Measurements from ENCODE around the gene PSTK. TPM values are rescaled to one million over a fixed set of nuclear protein-coding genes. Genes with fewer than 3 reads are reported as not detected.

The PSTK gene
- total RNA-seq, 1 donor from 2014 or later, result 18.1 TPM

- no peaks in the 10 kb centered on the region for H3K36me3 ChIP-seq
Measured at GRCh38 chr10:123026302-123026701, 46.1 kb downstream of the PSTK start.

GRCh38 chr10:123027861-123028260, 47.7 kb downstream of the PSTK start:
- H3K27me3 Mint-ChIP-seq (ENCODE audit: insufficient read depth, low read depth), result no peaks in the 10 kb centered on the region

More at GRCh38 chr10:123026302-123026701, 46.1 kb downstream of the PSTK start:
- no peak overlapping the region for H3K4me3 ChIP-seq
- no peak for TF ChIP-seq EZH2 (IDR thresholded peaks at IDR 0.05)
- no peak for TF ChIP-seq EZH2phosphoT487 (IDR thresholded peaks at IDR 0.05)
- no peak for TF ChIP-seq CTCF (IDR thresholded peaks at IDR 0.05)
- H2AFZ ChIP-seq (replicated peaks), result no peak overlapping the region
- no peak for DNase-seq (ENCODE audit: low spot score)
- H3K79me2 ChIP-seq (ENCODE audit: low read depth), result no peaks in the 10 kb centered on the region
- peaks cover 20% of the 10 kb centered on the region for H3K4me1 Mint-ChIP-seq
- no peaks in the 10 kb centered on the region for H3F3A ChIP-seq (ENCODE audit: low read depth)
- no peak overlapping the region for H3K27ac ChIP-seq
- H4K20me1 ChIP-seq (ENCODE audit: low read depth), result no peaks in the 10 kb centered on the region
- no peaks in the 10 kb centered on the region for H3K36me3 Mint-ChIP-seq
- H3K9me3 ChIP-seq (ENCODE audit: low read depth), result no peaks in the 10 kb centered on the region
- H3K9ac ChIP-seq, result no peak overlapping the region
- no peaks in the 10 kb centered on the region for H3K27me3 ChIP-seq
- H3K27me3 Mint-ChIP-seq (ENCODE audit: insufficient read depth, low read depth), result no peaks in the 10 kb centered on the region
- H3K4me3 Mint-ChIP-seq, result no peak overlapping the region
- H3K9me3 Mint-ChIP-seq, result no peaks in the 10 kb centered on the region
- no peak overlapping the region for H3K4me2 ChIP-seq
- H3K27ac Mint-ChIP-seq, result no peak overlapping the region
- H3K4me1 ChIP-seq, result peaks cover 26% of the 10 kb centered on the region

GRCh38 chr10:123031124-123031523, 50.9 kb downstream of the PSTK start:
- H3K9ac ChIP-seq, result no peak overlapping the region
- no peak overlapping the region for H3K4me2 ChIP-seq
- DNase-seq (ENCODE audit: low spot score), result no peak
- H3K9me3 Mint-ChIP-seq, result no peaks in the 10 kb centered on the region
- H3K4me1 Mint-ChIP-seq, result no peaks in the 10 kb centered on the region
- no peak overlapping the region for H3K4me3 Mint-ChIP-seq
- H2AFZ ChIP-seq (replicated peaks), result no peak overlapping the region
- no peak overlapping the region for H3K27ac ChIP-seq
- no peaks in the 10 kb centered on the region for H4K20me1 ChIP-seq (ENCODE audit: low read depth)
- H3K79me2 ChIP-seq (ENCODE audit: low read depth), result no peaks in the 10 kb centered on the region
- no peaks in the 10 kb centered on the region for H3K36me3 ChIP-seq
- no peak overlapping the region for H3K4me3 ChIP-seq
- H3K9me3 ChIP-seq (ENCODE audit: low read depth), result no peaks in the 10 kb centered on the region
- no peaks in the 10 kb centered on the region for H3K27me3 Mint-ChIP-seq (ENCODE audit: insufficient read depth, low read depth)
- no peak overlapping the region for H3K27ac Mint-ChIP-seq
- H3K27me3 ChIP-seq, result no peaks in the 10 kb centered on the region
- peaks cover 4% of the 10 kb centered on the region for H3K4me1 ChIP-seq
- no peak for TF ChIP-seq CTCF (IDR thresholded peaks at IDR 0.05)
- no peak for TF ChIP-seq EZH2phosphoT487 (IDR thresholded peaks at IDR 0.05)
- no peak for TF ChIP-seq EZH2 (IDR thresholded peaks at IDR 0.05)
- H3K36me3 Mint-ChIP-seq, result peaks cover 4% of the 10 kb centered on the region
- H3F3A ChIP-seq (ENCODE audit: low read depth), result no peaks in the 10 kb centered on the region

More at GRCh38 chr10:123027861-123028260, 47.7 kb downstream of the PSTK start:
- H3K27ac ChIP-seq, result no peak overlapping the region
- Mint-ChIP-seq H3K9me3 (no peaks in the 10 kb centered on the region), H3K4me3 (no peak overlapping the region), H3K36me3 (no peaks in the 10 kb centered on the region), H3K4me1 (peaks cover 15% of the 10 kb centered on the region), H3K27ac (no peak overlapping the region)
- H3K36me3 ChIP-seq, result no peaks in the 10 kb centered on the region
- H3K4me3 ChIP-seq, result no peak overlapping the region
- no peaks in the 10 kb centered on the region for H3K27me3 ChIP-seq
- H3F3A ChIP-seq (ENCODE audit: low read depth), result no peaks in the 10 kb centered on the region
- no peaks in the 10 kb centered on the region for H4K20me1 ChIP-seq (ENCODE audit: low read depth)
- H2AFZ ChIP-seq (replicated peaks), result no peak overlapping the region
- peaks cover 20% of the 10 kb centered on the region for H3K4me1 ChIP-seq
- TF ChIP-seq EZH2 (IDR thresholded peaks at IDR 0.05) (no peak), CTCF (IDR thresholded peaks at IDR 0.05) (no peak), EZH2phosphoT487 (IDR thresholded peaks at IDR 0.05) (no peak)
- no peak overlapping the region for H3K9ac ChIP-seq
- no peaks in the 10 kb centered on the region for H3K79me2 ChIP-seq (ENCODE audit: low read depth)
- H3K9me3 ChIP-seq (ENCODE audit: low read depth), result no peaks in the 10 kb centered on the region
- no peak for DNase-seq (ENCODE audit: low spot score)
- H3K4me2 ChIP-seq, result no peak overlapping the region
